Measurements from ENCODE around the gene TRIM66. TPM values are rescaled to one million over a fixed set of nuclear protein-coding genes. Genes with fewer than 3 reads are reported as not detected.

The TRIM66 gene
- total RNA-seq, 3 donors from 2014 or later, result 9.6 to 21.3 (median 15.9) TPM

GRCh38 chr11:8699903-8700302 is 17.4 kb upstream of the TRIM66 start:
- intact Hi-C loops (cut with DNase I, micrococcal nuclease), result no loop called here
- H3K9me3 ChIP-seq, result no peaks in the 10 kb centered on the region
- ATAC-seq, result peak; percentile 69
- TF ChIP-seq CTCF (IDR thresholded peaks at IDR 0.05), result no peak
- no peaks in the 10 kb centered on the region for H3K36me3 ChIP-seq (ENCODE audit: low read depth)
- no peaks in the 10 kb centered on the region for H3K4me1 ChIP-seq (ENCODE audit: low read depth)
- no peak overlapping the region for H3K4me3 ChIP-seq
- peak in 2 of 3 donors; percentile 15 to 63 for DNase-seq

- intact Hi-C loops (cut with DNase I, micrococcal nuclease), result no loop called here
- H3K36me3 ChIP-seq (ENCODE audit: low read depth), result no peaks in the 10 kb centered on the region
- no peak for TF ChIP-seq CTCF (IDR thresholded peaks at IDR 0.05)
- H3K4me1 ChIP-seq (ENCODE audit: low read depth), result no peaks in the 10 kb centered on the region
- no peaks in the 10 kb centered on the region for H3K9me3 ChIP-seq
- ATAC-seq, result no peak
- no peak for DNase-seq
- H3K4me3 ChIP-seq, result no peak overlapping the region
Observed at GRCh38 chr11:8698917-8699441, 16.5 kb upstream of the TRIM66 start.

GRCh38 chr11:8698379-8698851 is 15.9 kb upstream of the TRIM66 start:
- no peaks in the 10 kb centered on the region for H3K4me1 ChIP-seq (ENCODE audit: low read depth)
- no peak overlapping the region for H3K4me3 ChIP-seq
- DNase-seq, result no peak
- ATAC-seq, result no peak
- no peak for TF ChIP-seq CTCF (IDR thresholded peaks at IDR 0.05)
- intact Hi-C loops (cut with DNase I, micrococcal nuclease), result no loop called here
- H3K36me3 ChIP-seq (ENCODE audit: low read depth), result peaks cover 4% of the 10 kb centered on the region
- H3K9me3 ChIP-seq, result no peaks in the 10 kb centered on the region

GRCh38 chr11:8697054-8697453 is 14.6 kb upstream of the TRIM66 start:
- H3K4me1 ChIP-seq (ENCODE audit: low read depth), result no peaks in the 10 kb centered on the region
- no peak for TF ChIP-seq CTCF (IDR thresholded peaks at IDR 0.05)
- ATAC-seq, result no peak
- no peak overlapping the region for H3K4me3 ChIP-seq
- no peaks in the 10 kb centered on the region for H3K9me3 ChIP-seq
- intact Hi-C loops (cut with DNase I, micrococcal nuclease), result no loop called here
- H3K36me3 ChIP-seq (ENCODE audit: low read depth), result peaks cover 4% of the 10 kb centered on the region
- no peak for DNase-seq

DNA sequence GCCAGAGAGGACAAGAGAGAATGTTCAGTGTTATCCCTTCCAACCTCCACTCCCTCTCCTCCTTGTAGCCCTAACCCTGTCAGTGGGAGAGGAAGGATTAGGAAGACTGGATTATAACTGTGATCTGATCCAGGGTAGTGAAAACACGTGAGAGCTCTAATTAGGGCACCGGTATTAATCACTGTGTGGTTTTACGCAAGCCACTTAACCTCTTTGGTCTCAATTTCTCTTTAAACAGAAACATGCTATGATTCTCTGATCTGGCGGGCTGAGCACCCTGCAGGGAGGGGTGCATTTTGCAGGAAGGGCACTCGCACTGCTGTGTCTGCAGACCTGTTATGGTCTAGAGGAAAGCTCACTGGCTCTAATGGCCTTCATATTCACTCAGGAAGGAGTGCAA is 11.7 kb upstream of the TRIM66 start:
- no peaks in the 10 kb centered on the region for H3K9me3 ChIP-seq
- intact Hi-C loops (cut with DNase I, micrococcal nuclease), result no loop called here
- peaks cover 4% of the 10 kb centered on the region for H3K36me3 ChIP-seq (ENCODE audit: low read depth)
- TF ChIP-seq CTCF (IDR thresholded peaks at IDR 0.05), result no peak
- no peak overlapping the region for H3K4me3 ChIP-seq
- DNase-seq (no peak), ATAC-seq (no peak)
- H3K4me1 ChIP-seq (ENCODE audit: low read depth), result peaks cover 4% of the 10 kb centered on the region

DNA sequence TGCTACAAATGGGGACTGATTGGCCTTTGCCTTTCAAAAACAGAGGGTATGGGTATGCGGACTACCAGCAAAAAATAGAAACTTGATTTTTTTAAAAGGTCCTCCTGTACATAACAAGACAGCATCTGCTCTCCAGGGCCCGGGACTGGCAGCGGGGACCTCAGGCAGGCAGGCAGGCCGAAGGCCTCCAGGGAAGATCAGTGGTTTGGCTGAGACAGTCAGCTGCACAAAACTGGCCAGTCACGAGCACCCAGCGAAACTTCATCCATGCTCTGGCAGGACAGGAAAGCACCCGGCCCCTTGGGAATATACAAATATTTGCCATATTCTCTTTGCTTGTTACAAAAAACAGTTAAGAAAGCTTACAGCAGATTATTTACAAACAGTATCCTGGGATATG is 11.1 kb upstream of the TRIM66 start:
- ATAC-seq (no peak), DNase-seq (no peak)
- H3K4me3 ChIP-seq, result no peak overlapping the region
- peaks cover 4% of the 10 kb centered on the region for H3K4me1 ChIP-seq (ENCODE audit: low read depth)
- TF ChIP-seq CTCF (IDR thresholded peaks at IDR 0.05), result no peak
- peaks cover 4% of the 10 kb centered on the region for H3K36me3 ChIP-seq (ENCODE audit: low read depth)
- H3K9me3 ChIP-seq, result no peaks in the 10 kb centered on the region
- intact Hi-C loops (cut with DNase I, micrococcal nuclease), result no loop called here

All from mucosa of descending colon (tissue), 3 donors.